HFFc6 (cell line): Measurements from ENCODE around the gene C7orf57. TPM values are rescaled to one million over a fixed set of nuclear protein-coding genes. Genes with fewer than 3 reads are reported as not detected.

Source experiments
- DNase-seq: peaks from one replicate; pipeline ENCODE4 v3.0.0-alpha.2; 2018
- H3K27ac Mint-ChIP-seq: 2 replicates; pipeline ENCODE4 v1.8.0; 2020; ENCODE audit warnings: mild to moderate bottlenecking, mixed read lengths
- H3K27me3 Mint-ChIP-seq: 2 replicates; pipeline ENCODE4 v1.8.0; 2021; ENCODE audit warnings: mild to moderate bottlenecking, moderate library complexity, mixed read lengths; ENCODE audit not compliant: insufficient read depth
- H3K36me3 Mint-ChIP-seq: 2 replicates; pipeline ENCODE4 v1.8.0; 2021; ENCODE audit warnings: low read depth, mixed read lengths
- H3K4me1 Mint-ChIP-seq: 2 replicates; pipeline ENCODE4 v1.8.0; 2020; ENCODE audit warnings: low read depth, mixed read lengths
- H3K4me3 Mint-ChIP-seq: 2 replicates; pipeline ENCODE4 v1.8.0; 2020; ENCODE audit warnings: mild to moderate bottlenecking, moderate library complexity, mixed read lengths
- H3K9me3 Mint-ChIP-seq: 2 replicates; pipeline ENCODE4 v1.8.0; 2020; ENCODE audit warnings: mild to moderate bottlenecking, mixed read lengths
- total RNA-seq, 6 experiments: library from RNA; stranded (reverse); fragmentation: NEBNext Ultra II Directional; extraction: Animal tissue kit (Norgen Biotek cat#: 25700); gene quantifications; 2 replicates in 1 of 6; 3 replicates in 5 of 6; pipeline ENCODE4 v1.2.3, GENCODE V29; 2021
- TF ChIP-seq, protein P1 (sequence below): fragments of 200-600 bp; sonication (generic); IDR thresholded peaks from 2 replicates; pipeline ENCODE4 v1.5.0; 2021; ENCODE audit warnings: antibody characterized with exemption, mild to moderate bottlenecking

Gene C7orf57
- total RNA-seq, 6 experiments from 2014 or later: 0.14 TPM; not detected in 5

- Mint-ChIP-seq H3K36me3 (no peaks in the 10 kb centered on the region), H3K27ac (peak overlapping the region; percentile 34; the same call in 1 of the 2 replicates), H3K9me3 (no peaks in the 10 kb centered on the region), H3K4me3 (no peak overlapping the region), H3K27me3 (peaks cover 4% of the 10 kb centered on the region; the same call in 1 of the 2 replicates), H3K4me1 (peaks cover 33% of the 10 kb centered on the region)
- TF ChIP-seq, protein P1, sequence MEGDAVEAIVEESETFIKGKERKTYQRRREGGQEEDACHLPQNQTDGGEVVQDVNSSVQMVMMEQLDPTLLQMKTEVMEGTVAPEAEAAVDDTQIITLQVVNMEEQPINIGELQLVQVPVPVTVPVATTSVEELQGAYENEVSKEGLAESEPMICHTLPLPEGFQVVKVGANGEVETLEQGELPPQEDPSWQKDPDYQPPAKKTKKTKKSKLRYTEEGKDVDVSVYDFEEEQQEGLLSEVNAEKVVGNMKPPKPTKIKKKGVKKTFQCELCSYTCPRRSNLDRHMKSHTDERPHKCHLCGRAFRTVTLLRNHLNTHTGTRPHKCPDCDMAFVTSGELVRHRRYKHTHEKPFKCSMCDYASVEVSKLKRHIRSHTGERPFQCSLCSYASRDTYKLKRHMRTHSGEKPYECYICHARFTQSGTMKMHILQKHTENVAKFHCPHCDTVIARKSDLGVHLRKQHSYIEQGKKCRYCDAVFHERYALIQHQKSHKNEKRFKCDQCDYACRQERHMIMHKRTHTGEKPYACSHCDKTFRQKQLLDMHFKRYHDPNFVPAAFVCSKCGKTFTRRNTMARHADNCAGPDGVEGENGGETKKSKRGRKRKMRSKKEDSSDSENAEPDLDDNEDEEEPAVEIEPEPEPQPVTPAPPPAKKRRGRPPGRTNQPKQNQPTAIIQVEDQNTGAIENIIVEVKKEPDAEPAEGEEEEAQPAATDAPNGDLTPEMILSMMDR: no peak
- no peak for DNase-seq
Observed at GRCh38 chr7:48042636-48043035, 7.3 kb downstream of the C7orf57 start.

- H3K4me3 Mint-ChIP-seq: no peak overlapping the region
- H3K27me3 Mint-ChIP-seq: peaks cover 7% of the 10 kb centered on the region
- no peak for DNase-seq
- no peaks in the 10 kb centered on the region for H3K9me3 Mint-ChIP-seq
- peaks cover 44% of the 10 kb centered on the region for H3K4me1 Mint-ChIP-seq
- TF ChIP-seq, protein P1: no peak
- H3K36me3 Mint-ChIP-seq: no peaks in the 10 kb centered on the region
- no peak overlapping the region; the same call in 1 of the 2 replicates for H3K27ac Mint-ChIP-seq
Observed at GRCh38 chr7:48045195-48045765, 9.9 kb downstream of the C7orf57 start.

- Mint-ChIP-seq H3K27me3 (peaks cover 7% of the 10 kb centered on the region), H3K4me1 (peaks cover 33% of the 10 kb centered on the region), H3K36me3 (no peaks in the 10 kb centered on the region), H3K9me3 (no peaks in the 10 kb centered on the region), H3K4me3 (no peak overlapping the region), H3K27ac (no peak overlapping the region)
- no peak for DNase-seq
- TF ChIP-seq, protein P1: no peak
Observed at GRCh38 chr7:48046458-48046857, 11.1 kb downstream of the C7orf57 start.

DNA sequence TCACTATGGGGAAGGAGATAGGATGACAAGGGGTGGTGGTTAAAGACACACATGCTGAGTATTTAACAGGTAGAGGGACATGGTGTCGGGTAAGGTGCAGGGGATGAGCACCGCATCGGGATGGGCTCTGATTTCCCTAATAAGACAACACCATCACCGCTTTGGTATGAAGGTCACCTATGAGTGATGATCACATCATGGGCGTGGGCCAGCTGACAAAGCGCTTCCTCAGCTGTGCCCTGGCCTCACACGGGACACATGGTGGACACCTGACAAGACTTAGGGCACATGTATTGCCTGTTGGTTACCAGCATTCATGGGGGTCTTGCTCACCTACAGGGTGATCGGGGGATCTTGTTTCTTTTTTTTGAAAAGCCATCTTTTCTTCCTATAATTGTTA is 12.8 kb downstream of the C7orf57 start:
- DNase-seq: no peak
- Mint-ChIP-seq H3K9me3 (no peaks in the 10 kb centered on the region), H3K4me3 (no peak overlapping the region), H3K27ac (no peak overlapping the region), H3K27me3 (peaks cover 7% of the 10 kb centered on the region), H3K4me1 (peaks cover 28% of the 10 kb centered on the region), H3K36me3 (no peaks in the 10 kb centered on the region)
- TF ChIP-seq, protein P1: no peak

DNA sequence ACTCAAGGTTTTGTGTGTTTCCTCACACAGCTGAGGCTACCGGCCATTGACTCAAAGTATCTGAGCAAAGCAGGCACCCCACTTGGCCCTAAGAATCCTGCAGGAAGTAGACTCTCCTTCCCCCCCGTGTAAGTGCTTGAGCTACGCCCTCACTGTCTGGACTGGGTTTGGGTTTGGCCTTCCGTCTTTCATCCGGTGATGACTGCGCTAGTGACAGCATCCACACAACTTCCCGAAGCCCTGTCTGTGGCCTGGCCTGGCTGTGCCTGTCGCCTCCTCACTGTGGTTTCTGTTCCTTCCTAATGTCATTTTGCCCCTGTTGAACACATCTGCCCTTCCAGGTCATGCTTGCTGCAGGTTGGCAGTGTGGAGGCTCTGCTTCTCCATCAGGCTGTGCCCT is 14.5 kb downstream of the C7orf57 start:
- no peaks in the 10 kb centered on the region for H3K9me3 Mint-ChIP-seq
- peaks cover 6% of the 10 kb centered on the region for H3K27me3 Mint-ChIP-seq
- TF ChIP-seq, protein P1: no peak
- H3K27ac Mint-ChIP-seq: no peak overlapping the region
- no peaks in the 10 kb centered on the region for H3K36me3 Mint-ChIP-seq
- no peak for DNase-seq
- no peak overlapping the region for H3K4me3 Mint-ChIP-seq
- H3K4me1 Mint-ChIP-seq: peaks cover 28% of the 10 kb centered on the region
